Loucy (cell line): ENCODE measurements around the gene LSP1.
A peak's percentile ranks its signal among the peaks of the same experiment; 100 is the strongest.

ENCODE experiments used
- H2AFZ ChIP-seq: fragments of 200-600 bp; sonication (generic); 2 replicates; pipeline ENCODE4 v1.6.0; 2016; ENCODE audit warnings: antibody characterized with exemption, mild to moderate bottlenecking, low read length, moderate library complexity
- H3F3A ChIP-seq: fragments of 200-600 bp; 2 replicates; pipeline ENCODE4 v1.6.0; 2016; ENCODE audit warnings: antibody characterized with exemption, low read depth, mild to moderate bottlenecking
- H3K27me3 ChIP-seq: fragments of 200-600 bp; sonication (generic); 2 replicates; pipeline ENCODE4 v1.6.1; 2014; ENCODE audit warnings: low read length, mild to moderate bottlenecking; ENCODE audit not compliant: insufficient read depth, poor library complexity, severe bottlenecking
- H3K36me3 ChIP-seq: fragments of 200-600 bp; sonication (generic); 2 replicates; pipeline ENCODE4 v1.6.1; 2016; ENCODE audit warnings: low read length; ENCODE audit not compliant: insufficient read depth
- H3K4me1 ChIP-seq: fragments of 200-600 bp; sonication (generic); 2 replicates; pipeline ENCODE4 v1.5.1; 2014; ENCODE audit warnings: low read length, mild to moderate bottlenecking; ENCODE audit not compliant: insufficient read depth, poor library complexity, severe bottlenecking
- H3K4me2 ChIP-seq: fragments of 200-600 bp; sonication (generic); 2 replicates; pipeline ENCODE4 v1.6.0; 2014; ENCODE audit warnings: antibody characterized with exemption, low read length, low read depth, mild to moderate bottlenecking; ENCODE audit not compliant: poor library complexity, severe bottlenecking
- H3K4me3 ChIP-seq: fragments of 200-600 bp; sonication (generic); 2 replicates; pipeline ENCODE4 v1.5.1; 2014; ENCODE audit warnings: low read length, mild to moderate bottlenecking, mixed read lengths; ENCODE audit not compliant: poor library complexity, severe bottlenecking
- H3K79me2 ChIP-seq: fragments of 200-600 bp; sonication (generic); 2 replicates; pipeline ENCODE4 v1.6.1; 2014; ENCODE audit warnings: low read length; ENCODE audit not compliant: insufficient read depth
- H3K9ac ChIP-seq: fragments of 200-600 bp; sonication (generic); 2 replicates; pipeline ENCODE4 v1.6.0; 2014; ENCODE audit warnings: mild to moderate bottlenecking, low read depth, low read length, moderate library complexity; ENCODE audit not compliant: poor library complexity, severe bottlenecking
- H3K9me2 ChIP-seq: fragments of 200-600 bp; sonication (generic); replicated peaks from 2 replicates; pipeline ENCODE4 v1.6.1; 2016; ENCODE audit warnings: low read depth, low read length, mixed read lengths
- H3K9me3 ChIP-seq: fragments of 200-600 bp; sonication (generic); 2 replicates; pipeline ENCODE4 v1.6.1; 2014; ENCODE audit warnings: mild to moderate bottlenecking, antibody characterized with exemption, low read length, low read depth; ENCODE audit not compliant: insufficient read depth
- H4K20me1 ChIP-seq: fragments of 200-600 bp; sonication (generic); 2 replicates; pipeline ENCODE4 v1.6.0; 2014; ENCODE audit warnings: antibody characterized with exemption, low read length, mild to moderate bottlenecking; ENCODE audit not compliant: insufficient read depth, poor library complexity, severe bottlenecking
- EZH2phosphoT487 ChIP-seq: fragments of 200-600 bp; IDR thresholded peaks from 2 replicates; pipeline ENCODE4 v1.6.1; 2018; ENCODE audit warnings: antibody characterized with exemption, mild to moderate bottlenecking, moderate library complexity, borderline replicate concordance
- TF ChIP-seq, protein P1 (sequence below): fragments of 200-600 bp; sonication (generic); conservative IDR thresholded peaks from 2 replicates; pipeline ENCODE4 v1.5.1; 2014; ENCODE audit warnings: mild to moderate bottlenecking, antibody characterized with exemption, low read length

The LSP1 gene

DNA sequence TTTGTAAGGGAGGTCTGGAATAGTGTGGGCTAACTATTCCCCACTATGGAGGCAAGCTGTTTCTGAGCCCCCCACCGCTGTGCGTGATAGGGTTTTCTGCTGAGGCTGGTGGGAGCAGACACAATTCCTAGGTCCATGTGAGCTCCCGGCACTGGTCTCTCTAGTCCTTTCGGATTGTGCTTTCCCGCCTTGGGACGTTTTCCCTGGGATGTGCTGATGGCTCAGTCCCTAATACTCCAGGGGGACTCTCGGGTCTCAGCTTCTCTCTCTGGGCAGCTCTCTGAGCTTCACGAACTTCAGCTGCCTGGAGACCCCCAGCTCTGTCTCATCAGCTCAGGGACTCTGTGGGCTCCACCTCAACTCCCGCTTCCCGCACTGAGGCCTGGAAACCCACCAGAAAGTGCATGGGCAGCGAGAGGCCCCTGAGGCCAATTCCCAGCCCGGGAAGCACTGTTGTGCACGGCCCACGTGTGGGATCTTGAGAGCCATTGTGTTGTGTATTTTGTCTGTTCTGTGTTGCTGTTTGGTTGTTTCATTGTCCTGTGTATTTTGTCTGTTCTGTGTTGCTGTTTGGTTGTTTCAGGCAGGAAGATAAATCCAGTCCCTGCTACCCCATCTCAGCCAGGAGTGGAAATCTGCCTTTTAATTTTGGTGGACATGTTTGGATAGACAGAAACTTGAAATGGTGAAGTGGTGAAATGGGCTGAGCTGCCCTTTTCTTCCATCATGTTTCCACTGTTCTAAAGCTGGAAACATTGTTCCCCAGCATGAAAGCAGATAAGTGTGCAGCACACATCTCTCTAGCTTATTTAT is 53.9 kb downstream of the LSP1 start:
- no peaks in the 10 kb centered on the region for H4K20me1 ChIP-seq
- peak overlapping the region; percentile 75 for H2AFZ ChIP-seq
- TF ChIP-seq, protein P1, sequence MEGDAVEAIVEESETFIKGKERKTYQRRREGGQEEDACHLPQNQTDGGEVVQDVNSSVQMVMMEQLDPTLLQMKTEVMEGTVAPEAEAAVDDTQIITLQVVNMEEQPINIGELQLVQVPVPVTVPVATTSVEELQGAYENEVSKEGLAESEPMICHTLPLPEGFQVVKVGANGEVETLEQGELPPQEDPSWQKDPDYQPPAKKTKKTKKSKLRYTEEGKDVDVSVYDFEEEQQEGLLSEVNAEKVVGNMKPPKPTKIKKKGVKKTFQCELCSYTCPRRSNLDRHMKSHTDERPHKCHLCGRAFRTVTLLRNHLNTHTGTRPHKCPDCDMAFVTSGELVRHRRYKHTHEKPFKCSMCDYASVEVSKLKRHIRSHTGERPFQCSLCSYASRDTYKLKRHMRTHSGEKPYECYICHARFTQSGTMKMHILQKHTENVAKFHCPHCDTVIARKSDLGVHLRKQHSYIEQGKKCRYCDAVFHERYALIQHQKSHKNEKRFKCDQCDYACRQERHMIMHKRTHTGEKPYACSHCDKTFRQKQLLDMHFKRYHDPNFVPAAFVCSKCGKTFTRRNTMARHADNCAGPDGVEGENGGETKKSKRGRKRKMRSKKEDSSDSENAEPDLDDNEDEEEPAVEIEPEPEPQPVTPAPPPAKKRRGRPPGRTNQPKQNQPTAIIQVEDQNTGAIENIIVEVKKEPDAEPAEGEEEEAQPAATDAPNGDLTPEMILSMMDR: no peak
- TF ChIP-seq EZH2phosphoT487: no peak
- peak overlapping the region; percentile 50 for H3K4me3 ChIP-seq
- no peaks in the 10 kb centered on the region for H3K9me2 ChIP-seq
- peak overlapping the region; percentile 76 for H3K4me2 ChIP-seq
- H3F3A ChIP-seq: no peaks in the 10 kb centered on the region
- no peaks in the 10 kb centered on the region for H3K36me3 ChIP-seq
- H3K9ac ChIP-seq: peak overlapping the region; percentile 74
- no peaks in the 10 kb centered on the region for H3K27me3 ChIP-seq
- H3K79me2 ChIP-seq: no peaks in the 10 kb centered on the region
- no peaks in the 10 kb centered on the region for H3K9me3 ChIP-seq
- H3K4me1 ChIP-seq: peaks cover 21% of the 10 kb centered on the region

GRCh38 chr11:1908618-1909017 is 55.7 kb downstream of the LSP1 start:
- no peak overlapping the region for H3K4me3 ChIP-seq
- peaks cover 21% of the 10 kb centered on the region for H3K4me1 ChIP-seq
- no peak overlapping the region for H3K9ac ChIP-seq
- TF ChIP-seq EZH2phosphoT487: no peak
- TF ChIP-seq, protein P1: no peak
- H3K27me3 ChIP-seq: no peaks in the 10 kb centered on the region
- H3K9me2 ChIP-seq: no peaks in the 10 kb centered on the region
- no peaks in the 10 kb centered on the region for H4K20me1 ChIP-seq
- no peaks in the 10 kb centered on the region for H3F3A ChIP-seq
- H3K9me3 ChIP-seq: no peaks in the 10 kb centered on the region
- H3K36me3 ChIP-seq: no peaks in the 10 kb centered on the region
- no peak overlapping the region for H2AFZ ChIP-seq
- no peaks in the 10 kb centered on the region for H3K79me2 ChIP-seq
- no peak overlapping the region for H3K4me2 ChIP-seq

DNA sequence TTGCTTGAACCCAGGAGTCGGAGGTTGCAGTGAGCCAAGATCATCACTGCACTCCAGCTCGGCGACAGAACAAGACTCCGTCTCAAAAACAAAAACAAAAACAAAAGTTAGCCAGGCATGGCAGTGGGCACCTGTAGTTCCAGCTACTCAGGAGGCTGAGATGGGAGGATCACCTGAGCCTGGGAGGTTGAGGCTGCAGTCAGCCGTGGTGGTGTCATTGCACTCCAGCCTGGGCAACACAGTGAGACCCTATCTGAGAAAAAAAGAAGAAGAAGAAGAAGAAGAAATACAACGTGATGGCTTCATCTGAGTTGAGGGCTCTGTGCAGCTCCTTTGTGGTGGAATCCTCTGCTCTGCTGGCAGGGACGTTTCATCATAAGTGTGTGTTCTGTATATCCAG is 56.6 kb downstream of the LSP1 start:
- Histone ChIP-seq H3K4me3 (no peak overlapping the region), H3K4me2 (no peak overlapping the region), H3K4me1 (peaks cover 21% of the 10 kb centered on the region), H4K20me1 (no peaks in the 10 kb centered on the region), H3K9me2 (no peaks in the 10 kb centered on the region), H3K79me2 (no peaks in the 10 kb centered on the region), H3K36me3 (no peaks in the 10 kb centered on the region), H2AFZ (no peak overlapping the region), H3K9me3 (no peaks in the 10 kb centered on the region), H3F3A (no peaks in the 10 kb centered on the region), H3K27me3 (no peaks in the 10 kb centered on the region), H3K9ac (no peak overlapping the region)
- TF ChIP-seq, protein P1: no peak
- TF ChIP-seq EZH2phosphoT487: no peak
